ENCODE results near the gene ZNF578. TPM values are rescaled to one million over a fixed set of nuclear protein-coding genes. Genes with fewer than 3 reads are reported as not detected.
A peak's percentile ranks its signal among the peaks of the same experiment; 100 is the strongest.
"Not testable (repeated sequence)": the region's sequence is repeated elsewhere in the genome, so short reads cannot be mapped to it uniquely, and the experiment has no call there.

Gene ZNF578
- total and polyA plus RNA-seq, 5 donors from 2014 or later, result 0.27 to 5.9 (median 3.0) TPM

DNA sequence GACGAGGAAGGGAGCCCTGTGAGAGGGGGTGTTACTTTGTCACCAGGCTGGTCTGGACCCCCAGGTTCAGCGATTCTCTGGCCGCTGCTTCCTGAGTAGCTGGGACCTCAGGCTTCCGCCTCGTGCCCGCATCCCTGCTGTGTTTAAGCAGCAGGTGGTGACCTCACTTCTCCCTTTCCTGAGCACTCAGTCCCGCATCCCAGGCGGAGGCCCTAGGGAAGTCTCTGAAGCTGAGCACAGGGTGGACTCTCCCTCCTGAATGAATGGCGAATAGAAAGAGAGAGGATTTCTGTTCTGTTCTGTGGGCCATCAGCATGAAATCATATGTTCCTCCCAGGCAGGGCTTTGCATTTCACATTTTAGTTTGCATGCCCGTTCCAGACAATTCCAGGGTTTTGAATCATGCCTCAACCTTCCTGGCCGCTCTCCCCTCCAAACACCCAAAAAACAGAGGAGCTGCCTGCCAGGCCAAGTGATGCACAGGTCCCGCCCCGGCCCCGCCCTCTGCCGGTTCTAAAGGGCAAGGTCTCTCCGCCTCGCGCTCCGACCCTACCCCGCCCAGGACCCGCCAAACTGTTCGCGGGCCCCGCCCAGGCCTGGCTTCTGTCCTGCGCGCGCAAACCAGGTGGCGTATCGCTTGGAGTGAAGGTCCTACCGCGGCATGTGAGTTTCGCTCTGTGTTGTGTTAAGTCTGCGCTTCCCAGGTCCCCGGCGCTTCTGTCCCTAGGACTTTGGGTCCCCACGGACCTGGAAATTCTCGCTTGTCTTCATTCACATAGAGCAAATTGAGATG lies 39.0 kb downstream of the ZNF578 start:
- peaks cover 11% of the 10 kb centered on the region for H3K36me3 Mint-ChIP-seq
- H3K4me3 ChIP-seq (ENCODE audit: low read depth, low read length), result no peak overlapping the region
- H3K27ac Mint-ChIP-seq, result no peak overlapping the region
- no peaks in the 10 kb centered on the region for H3K27me3 Mint-ChIP-seq
- H3K36me3 ChIP-seq (ENCODE audit: control insufficient read depth, insufficient read depth, low read length), result no peaks in the 10 kb centered on the region
- no peaks in the 10 kb centered on the region for H3K27me3 ChIP-seq (ENCODE audit: control insufficient read depth, insufficient read depth, low read length)
- no peak overlapping the region for H3K27ac ChIP-seq (ENCODE audit: insufficient read depth, low read length, poor library complexity, severe bottlenecking)
- no peaks in the 10 kb centered on the region for H3K4me1 ChIP-seq (ENCODE audit: control insufficient read depth, insufficient read depth, low read length, poor library complexity, severe bottlenecking)
- no peaks in the 10 kb centered on the region for H3K4me1 Mint-ChIP-seq
- H3K9me3 Mint-ChIP-seq, result peaks cover 0 to 60% (median 22%) of the 10 kb centered on the region in 7 donors
- no peak overlapping the region for H3K4me3 Mint-ChIP-seq
- DNase-seq, result peak in 1 of 3 donors; percentile 14
- no peak for ATAC-seq (ENCODE audit: low read depth in 2 of 2)
- H3K9me3 ChIP-seq (ENCODE audit: control insufficient read depth in 2 of 2, low read length in 2 of 2), result peaks cover 2 to 33% of the 10 kb centered on the region in 2 experiments

DNA sequence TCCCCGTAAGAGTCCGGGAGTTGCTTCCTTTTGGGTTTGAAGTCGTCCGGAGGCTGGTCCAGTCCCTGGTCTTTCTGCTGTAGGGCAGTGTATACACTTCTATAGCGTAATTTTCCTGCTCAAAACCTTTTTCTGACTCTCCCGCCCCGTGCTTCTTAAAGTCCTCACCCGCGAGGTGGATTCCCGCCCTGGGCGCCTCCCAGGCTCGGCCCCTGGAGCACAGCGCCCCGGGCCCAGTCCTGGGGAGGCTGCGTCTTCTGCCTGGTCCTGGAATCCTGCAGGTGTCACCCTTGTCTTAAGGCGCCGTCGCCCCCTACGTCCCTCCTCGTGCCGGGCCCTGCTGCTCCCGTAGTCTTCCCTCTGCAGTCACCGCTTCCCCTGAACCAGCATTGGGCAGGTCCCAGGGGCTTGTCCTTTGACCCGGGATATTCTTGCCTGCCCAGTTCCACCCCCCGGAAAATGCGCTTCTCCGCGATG lies 39.7 kb downstream of the ZNF578 start:
- peak overlapping the region in 1 of 3 donors; percentile 93 for H3K27ac Mint-ChIP-seq
- H3K36me3 Mint-ChIP-seq, result peaks cover 11% of the 10 kb centered on the region
- Histone ChIP-seq H3K27ac (ENCODE audit: insufficient read depth, low read length, poor library complexity, severe bottlenecking) (no peak overlapping the region), H3K4me1 (ENCODE audit: control insufficient read depth, insufficient read depth, low read length, poor library complexity, severe bottlenecking) (no peaks in the 10 kb centered on the region), H3K27me3 (ENCODE audit: control insufficient read depth, insufficient read depth, low read length) (no peaks in the 10 kb centered on the region), H3K4me3 (ENCODE audit: low read depth, low read length) (no peak overlapping the region), H3K36me3 (ENCODE audit: control insufficient read depth, insufficient read depth, low read length) (no peaks in the 10 kb centered on the region), H3K9me3 (ENCODE audit: control insufficient read depth in 2 of 2, low read length in 2 of 2) (peaks cover 2 to 33% of the 10 kb centered on the region in 2 experiments)
- ATAC-seq (ENCODE audit: low read depth in 2 of 2), result no peak
- H3K9me3 Mint-ChIP-seq, result peaks cover 0 to 66% (median 22%) of the 10 kb centered on the region in 7 donors
- no peaks in the 10 kb centered on the region for H3K4me1 Mint-ChIP-seq
- no peaks in the 10 kb centered on the region for H3K27me3 Mint-ChIP-seq
- peak overlapping the region in 1 of 4 donors; percentile 52 for H3K4me3 Mint-ChIP-seq
- no peak for DNase-seq

DNA sequence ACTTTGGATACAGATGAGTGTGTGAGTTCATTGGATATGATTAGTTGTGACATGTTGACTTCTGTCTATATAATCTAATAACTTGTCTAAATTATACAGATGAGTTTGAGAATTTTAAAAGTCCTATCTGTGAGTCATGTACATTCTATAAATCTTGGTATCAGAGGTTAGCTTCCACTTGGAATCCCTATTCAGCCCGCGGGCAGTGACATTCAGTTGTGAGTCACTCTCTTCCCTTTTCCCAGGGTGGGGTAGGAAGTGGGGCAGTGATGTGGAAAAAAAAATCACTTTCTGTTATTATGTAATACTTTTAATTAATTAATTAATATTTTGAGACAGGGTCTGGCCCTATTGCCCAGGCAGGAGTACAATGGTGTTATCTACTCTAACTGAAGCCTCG lies 41.2 kb downstream of the ZNF578 start:
- no peak overlapping the region for H3K27ac ChIP-seq (ENCODE audit: insufficient read depth, low read length, poor library complexity, severe bottlenecking)
- peaks cover 14% of the 10 kb centered on the region for H3K36me3 Mint-ChIP-seq
- no peak overlapping the region for H3K4me3 Mint-ChIP-seq
- H3K9me3 Mint-ChIP-seq, result peaks cover 0 to 71% (median 24%) of the 10 kb centered on the region in 7 donors
- H3K36me3 ChIP-seq (ENCODE audit: control insufficient read depth, insufficient read depth, low read length), result no peaks in the 10 kb centered on the region
- ATAC-seq (ENCODE audit: low read depth in 2 of 2), result no peak
- peaks cover 8 to 38% of the 10 kb centered on the region in 2 experiments for H3K9me3 ChIP-seq (ENCODE audit: control insufficient read depth in 2 of 2, low read length in 2 of 2)
- no peaks in the 10 kb centered on the region for H3K27me3 ChIP-seq (ENCODE audit: control insufficient read depth, insufficient read depth, low read length)
- H3K27ac Mint-ChIP-seq, result no peak overlapping the region
- DNase-seq, result no peak
- H3K4me1 Mint-ChIP-seq, result no peaks in the 10 kb centered on the region
- no peak overlapping the region for H3K4me3 ChIP-seq (ENCODE audit: low read depth, low read length)
- no peaks in the 10 kb centered on the region for H3K4me1 ChIP-seq (ENCODE audit: control insufficient read depth, insufficient read depth, low read length, poor library complexity, severe bottlenecking)
- H3K27me3 Mint-ChIP-seq, result no peaks in the 10 kb centered on the region

DNA sequence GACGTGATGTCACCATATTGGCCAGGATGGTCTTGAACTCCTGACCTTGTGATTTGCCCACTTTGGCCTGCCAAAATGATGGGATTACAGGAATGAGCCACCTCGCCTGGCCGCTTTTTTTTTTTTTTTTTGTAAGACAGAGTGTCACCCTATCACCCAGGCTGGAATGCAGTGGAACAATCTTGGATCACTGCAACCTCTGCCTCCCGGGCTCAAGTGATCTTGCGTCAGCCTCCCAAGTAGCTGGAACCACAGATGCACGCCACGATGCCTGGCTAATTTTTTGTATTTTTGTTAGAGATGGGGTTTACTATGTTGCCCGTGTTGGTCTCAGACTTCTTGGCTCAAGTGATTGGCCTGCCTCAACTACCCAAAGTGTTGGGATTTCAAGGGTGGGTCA lies 45.2 kb downstream of the ZNF578 start:
- Histone ChIP-seq H3K4me3 (ENCODE audit: low read depth, low read length) (no peak overlapping the region), H3K4me1 (ENCODE audit: control insufficient read depth, insufficient read depth, low read length, poor library complexity, severe bottlenecking) (no peaks in the 10 kb centered on the region), H3K27ac (ENCODE audit: insufficient read depth, low read length, poor library complexity, severe bottlenecking) (no peak overlapping the region), H3K36me3 (ENCODE audit: control insufficient read depth, insufficient read depth, low read length) (no peaks in the 10 kb centered on the region), H3K27me3 (ENCODE audit: control insufficient read depth, insufficient read depth, low read length) (no peaks in the 10 kb centered on the region), H3K9me3 (ENCODE audit: control insufficient read depth in 2 of 2, low read length in 2 of 2) (peaks cover 11 to 25% of the 10 kb centered on the region in 2 experiments)
- H3K27me3 Mint-ChIP-seq, result peaks cover 4% of the 10 kb centered on the region
- H3K4me3 Mint-ChIP-seq, result no peak overlapping the region
- DNase-seq (no peak), ATAC-seq (ENCODE audit: low read depth in 2 of 2) (no peak)
- peaks cover 0 to 69% (median 35%) of the 10 kb centered on the region in 7 donors for H3K9me3 Mint-ChIP-seq
- H3K4me1 Mint-ChIP-seq, result no peaks in the 10 kb centered on the region
- H3K27ac Mint-ChIP-seq, result no peak overlapping the region
- H3K36me3 Mint-ChIP-seq, result peaks cover 25% of the 10 kb centered on the region

DNA sequence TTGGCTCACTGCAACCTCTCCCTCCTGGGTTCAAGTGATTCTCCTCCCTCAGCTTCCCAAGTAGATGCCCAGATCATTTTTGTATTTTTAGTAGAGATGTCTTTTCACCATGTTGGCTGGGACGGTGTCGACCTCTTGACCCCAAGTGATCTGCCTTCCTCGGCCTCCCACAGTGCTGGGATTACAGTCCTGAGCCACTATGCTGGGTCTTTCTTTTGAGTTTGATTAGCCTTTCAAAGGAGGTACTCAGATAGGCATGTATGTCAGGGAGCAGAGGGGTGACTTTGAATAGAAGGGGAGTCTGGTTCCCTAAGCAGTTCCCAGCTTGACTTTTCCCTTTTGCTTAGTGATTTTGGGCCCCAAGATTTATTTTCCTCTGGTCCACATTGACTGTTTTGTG lies 47.1 kb downstream of the ZNF578 start:
- H3K36me3 ChIP-seq (ENCODE audit: control insufficient read depth, insufficient read depth, low read length); H3K27me3 Mint-ChIP-seq; H3K4me3 Mint-ChIP-seq; H3K4me1 Mint-ChIP-seq; H3K4me1 ChIP-seq (ENCODE audit: control insufficient read depth, insufficient read depth, low read length, poor library complexity, severe bottlenecking); H3K27me3 ChIP-seq (ENCODE audit: control insufficient read depth, insufficient read depth, low read length); H3K4me3 ChIP-seq (ENCODE audit: low read depth, low read length); DNase-seq; H3K27ac ChIP-seq (ENCODE audit: insufficient read depth, low read length, poor library complexity, severe bottlenecking); H3K27ac Mint-ChIP-seq; ATAC-seq (ENCODE audit: low read depth in 2 of 2): not testable (repeated sequence)
- Mint-ChIP-seq H3K9me3 (peaks cover 0 to 71% (median 34%) of the 10 kb centered on the region in 7 donors), H3K36me3 (peaks cover 28% of the 10 kb centered on the region)
- peaks cover 11 to 23% of the 10 kb centered on the region in 2 experiments for H3K9me3 ChIP-seq (ENCODE audit: control insufficient read depth in 2 of 2, low read length in 2 of 2)

DNA sequence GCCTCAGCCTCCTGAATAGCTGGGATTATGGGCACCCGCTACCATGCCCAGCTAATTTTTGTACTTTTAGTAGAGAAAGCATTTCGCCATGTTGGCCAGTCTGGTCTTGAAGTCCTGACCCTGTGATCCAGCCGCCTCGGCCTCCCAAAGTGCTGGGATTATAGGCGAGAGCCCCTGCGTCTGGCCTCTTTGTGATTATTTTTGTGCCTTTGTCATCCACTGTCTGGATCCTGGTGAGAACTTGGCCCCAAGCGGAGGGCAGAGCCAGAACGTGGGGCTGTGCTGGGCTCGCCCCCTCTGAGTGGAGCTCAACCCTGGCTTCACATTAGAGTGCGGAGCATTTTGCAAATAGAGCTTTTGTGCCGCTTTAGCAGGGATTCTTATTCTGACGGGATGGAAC lies 47.6 kb downstream of the ZNF578 start:
- not testable (repeated sequence) for H3K4me1 ChIP-seq (ENCODE audit: control insufficient read depth, insufficient read depth, low read length, poor library complexity, severe bottlenecking); H3K27me3 Mint-ChIP-seq; H3K4me1 Mint-ChIP-seq; H3K4me3 ChIP-seq (ENCODE audit: low read depth, low read length); DNase-seq; H3K27ac Mint-ChIP-seq; H3K4me3 Mint-ChIP-seq; H3K27me3 ChIP-seq (ENCODE audit: control insufficient read depth, insufficient read depth, low read length); ATAC-seq (ENCODE audit: low read depth in 2 of 2); H3K27ac ChIP-seq (ENCODE audit: insufficient read depth, low read length, poor library complexity, severe bottlenecking); H3K36me3 ChIP-seq (ENCODE audit: control insufficient read depth, insufficient read depth, low read length)
- peaks cover 13 to 25% of the 10 kb centered on the region in 2 experiments for H3K9me3 ChIP-seq (ENCODE audit: control insufficient read depth in 2 of 2, low read length in 2 of 2)
- H3K36me3 Mint-ChIP-seq, result peaks cover 24% of the 10 kb centered on the region
- H3K9me3 Mint-ChIP-seq, result peaks cover 0 to 71% (median 30%) of the 10 kb centered on the region in 7 donors

DNA sequence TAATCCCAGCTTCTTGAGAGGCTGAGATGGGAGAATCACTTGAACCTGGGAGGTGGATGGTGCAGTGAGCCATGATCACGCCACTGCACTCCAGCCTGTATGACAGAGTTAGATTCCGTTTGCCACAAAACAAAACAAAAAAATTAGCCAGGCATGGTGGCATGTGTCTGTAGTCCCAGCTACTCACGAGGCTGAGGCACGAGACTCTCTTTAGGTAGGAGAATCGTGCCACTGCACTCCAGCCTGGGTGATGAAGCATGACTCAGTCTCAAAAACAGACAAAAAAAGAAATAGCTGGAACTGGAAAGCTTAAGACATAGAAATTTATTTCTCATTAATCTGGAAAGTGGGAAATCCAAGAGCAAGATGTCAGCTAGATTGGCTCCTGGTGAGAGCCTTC lies 53.9 kb downstream of the ZNF578 start:
- Histone ChIP-seq H3K27ac (ENCODE audit: insufficient read depth, low read length, poor library complexity, severe bottlenecking) (no peak overlapping the region), H3K9me3 (ENCODE audit: control insufficient read depth in 2 of 2, low read length in 2 of 2) (peaks cover 29 to 39% of the 10 kb centered on the region in 2 experiments), H3K4me1 (ENCODE audit: control insufficient read depth, insufficient read depth, low read length, poor library complexity, severe bottlenecking) (no peaks in the 10 kb centered on the region), H3K27me3 (ENCODE audit: control insufficient read depth, insufficient read depth, low read length) (no peaks in the 10 kb centered on the region), H3K36me3 (ENCODE audit: control insufficient read depth, insufficient read depth, low read length) (no peaks in the 10 kb centered on the region), H3K4me3 (ENCODE audit: low read depth, low read length) (no peak overlapping the region)
- Mint-ChIP-seq H3K36me3 (peaks cover 18% of the 10 kb centered on the region), H3K27ac (no peak overlapping the region), H3K4me1 (no peaks in the 10 kb centered on the region), H3K9me3 (peaks cover 6 to 59% (median 23%) of the 10 kb centered on the region in 7 donors), H3K4me3 (no peak overlapping the region), H3K27me3 (peaks cover 3% of the 10 kb centered on the region)
- DNase-seq (no peak), ATAC-seq (ENCODE audit: low read depth in 2 of 2) (no peak)

DNA sequence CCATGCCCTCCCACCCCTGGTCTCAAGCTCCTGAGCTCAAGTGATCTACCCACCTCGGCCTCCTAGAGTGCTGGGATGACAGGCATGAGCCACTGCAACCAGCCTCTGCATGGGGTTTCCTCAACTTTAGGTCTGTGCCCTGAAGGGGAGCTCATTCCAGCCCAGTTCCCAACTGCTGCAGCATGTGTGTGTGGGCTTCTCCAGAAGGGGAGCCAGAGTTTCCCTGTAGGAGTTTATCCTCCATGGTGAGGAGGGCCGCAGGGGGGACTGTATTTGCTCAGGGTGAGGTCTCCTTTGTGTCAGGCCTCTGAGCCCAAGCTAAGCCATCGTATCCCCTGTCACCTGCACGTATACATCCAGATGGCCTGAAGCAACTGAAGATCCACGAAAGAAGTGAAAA lies 62.8 kb downstream of the ZNF578 start:
- Histone ChIP-seq H3K9me3 (ENCODE audit: control insufficient read depth in 2 of 2, low read length in 2 of 2) (peaks cover 19 to 53% of the 10 kb centered on the region in 2 experiments), H3K36me3 (ENCODE audit: control insufficient read depth, insufficient read depth, low read length) (no peaks in the 10 kb centered on the region), H3K27ac (ENCODE audit: insufficient read depth, low read length, poor library complexity, severe bottlenecking) (no peak overlapping the region), H3K4me3 (ENCODE audit: low read depth, low read length) (no peak overlapping the region), H3K27me3 (ENCODE audit: control insufficient read depth, insufficient read depth, low read length) (no peaks in the 10 kb centered on the region), H3K4me1 (ENCODE audit: control insufficient read depth, insufficient read depth, low read length, poor library complexity, severe bottlenecking) (no peaks in the 10 kb centered on the region)
- ATAC-seq (ENCODE audit: low read depth in 2 of 2) (no peak), DNase-seq (no peak)
- Mint-ChIP-seq H3K27me3 (no peaks in the 10 kb centered on the region), H3K9me3 (peaks cover 6 to 62% (median 36%) of the 10 kb centered on the region in 7 donors), H3K4me1 (no peaks in the 10 kb centered on the region), H3K27ac (no peak overlapping the region), H3K4me3 (no peak overlapping the region), H3K36me3 (peaks cover 14% of the 10 kb centered on the region)

All from CD4-positive, CD25-positive, alpha-beta regulatory T cell (primary cell).